HEK293T (cell line): ENCODE data around the gene IL21.

Experiments used
- CTCF ChIA-PET: fragments of 350-600 bp; formaldehyde crosslinking; extraction: SDS; loops from one replicate; lab custom pipeline; 2021; ENCODE audit warnings: antibody characterized with exemption, inconsistent platforms; lab: Yijun Ruan, JAX
- POLR2A ChIA-PET: fragments of 350-600 bp; formaldehyde crosslinking; extraction: SDS; loops from one replicate; lab custom pipeline; 2020; ENCODE audit warnings: antibody characterized with exemption, inconsistent platforms; lab: Yijun Ruan, JAX
- DNase-seq: peaks from one replicate; pipeline ENCODE4 v3.0.0; 2012; ENCODE audit warnings: mixed read lengths; ENCODE audit errors: extremely low spot score
- ARNT ChIP-seq: fragments of 450-650 bp; IDR thresholded peaks from 2 replicates; pipeline ENCODE4 v1.6.1; 2017; ENCODE audit warnings: mild to moderate bottlenecking
- BHLHE40 ChIP-seq: fragments of 450-650 bp; IDR thresholded peaks from 2 replicates; pipeline ENCODE4 v1.6.1; 2016; ENCODE audit warnings: mild to moderate bottlenecking, moderate library complexity, borderline replicate concordance
- CTBP1 ChIP-seq: fragments of 450-650 bp; IDR thresholded peaks from 2 replicates; pipeline ENCODE4 v1.6.1; 2016; ENCODE audit warnings: borderline replicate concordance
- ELF4 ChIP-seq: fragments of 450-650 bp; IDR thresholded peaks from 2 replicates; pipeline ENCODE4 v1.6.1; 2017; ENCODE audit warnings: antibody characterized with exemption
- FOXA1 ChIP-seq: fragments of 450-650 bp; IDR thresholded peaks from 2 replicates; pipeline ENCODE4 v1.6.1; 2016; ENCODE audit warnings: mild to moderate bottlenecking
- FOXK2 ChIP-seq: fragments of 450-650 bp; IDR thresholded peaks from 2 replicates; pipeline ENCODE4 v1.6.1; 2016; ENCODE audit warnings: mild to moderate bottlenecking
- FOXM1 ChIP-seq: fragments of 450-650 bp; IDR thresholded peaks from 2 replicates; pipeline ENCODE4 v1.6.1; 2017; ENCODE audit warnings: mild to moderate bottlenecking, borderline replicate concordance
- HDGF ChIP-seq: fragments of 450-650 bp; IDR thresholded peaks from 2 replicates; pipeline ENCODE4 v1.6.1; 2017; ENCODE audit warnings: antibody characterized with exemption, borderline replicate concordance
- L3MBTL2 ChIP-seq: fragments of 450-650 bp; conservative IDR thresholded peaks from 2 replicates; pipeline ENCODE4 v1.6.1; 2016; ENCODE audit warnings: mild to moderate bottlenecking
- LEF1 ChIP-seq: fragments of 450-650 bp; IDR thresholded peaks from 2 replicates; pipeline ENCODE4 v1.6.1; 2017; ENCODE audit warnings: mild to moderate bottlenecking, borderline replicate concordance
- NFRKB ChIP-seq: fragments of 450-650 bp; IDR thresholded peaks from 2 replicates; pipeline ENCODE4 v1.6.1; 2016; ENCODE audit warnings: mild to moderate bottlenecking, moderate library complexity
- SP1 ChIP-seq: fragments of 450-650 bp; IDR thresholded peaks from 2 replicates; pipeline ENCODE4 v1.6.1; 2017
- SUZ12 ChIP-seq: fragments of 450-650 bp; IDR thresholded peaks from 2 replicates; pipeline ENCODE4 v1.6.1; 2016; ENCODE audit warnings: mild to moderate bottlenecking
- TARDBP ChIP-seq: fragments of 450-650 bp; IDR thresholded peaks from 2 replicates; pipeline ENCODE4 v1.6.1; 2016
- ZNF384 ChIP-seq: fragments of 450-650 bp; IDR thresholded peaks from 2 replicates; pipeline ENCODE4 v1.6.1; 2016
- TF ChIP-seq, protein P1 (sequence below): fragments of 450-650 bp; IDR thresholded peaks from 2 replicates; pipeline ENCODE4 v1.6.1; 2016

IL21 gene

DNA sequence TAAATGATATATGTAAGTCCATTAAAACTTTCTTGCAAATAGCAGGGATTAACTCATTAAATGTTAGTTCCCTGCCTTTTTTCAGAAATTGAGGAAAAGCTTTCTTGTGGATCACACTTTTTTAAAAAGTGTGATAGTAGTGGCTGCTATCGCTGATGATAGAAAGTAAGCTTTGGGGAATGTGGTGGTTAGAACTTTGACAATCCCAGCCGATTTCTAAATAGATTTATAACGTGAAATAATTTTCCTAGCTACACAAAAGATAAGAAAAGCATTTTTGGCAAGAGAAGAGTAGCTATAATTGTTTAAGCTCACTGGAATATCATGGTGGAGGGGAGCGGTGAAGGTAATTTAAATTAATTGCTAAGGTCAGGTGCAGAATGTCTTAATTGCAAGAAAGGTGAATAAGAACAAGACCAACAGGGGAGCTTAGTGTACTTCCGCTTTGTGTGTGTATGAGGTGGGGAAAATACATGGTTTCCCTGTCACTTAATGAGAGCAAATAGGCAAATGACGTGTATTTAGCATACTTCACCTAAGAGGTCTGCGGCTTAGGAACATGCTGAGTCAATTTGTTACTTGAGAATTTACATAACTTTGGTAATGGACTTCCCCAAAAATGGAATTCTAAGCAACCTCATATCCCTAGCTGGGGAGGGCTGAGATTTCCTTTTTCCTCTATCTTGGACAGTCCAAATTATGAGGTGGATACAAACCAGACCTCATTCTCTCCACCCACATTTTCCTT lies 11.7 kb upstream of the IL21 start:
- POLR2A ChIA-PET = interaction anchor here (1.1 kb wide), 1 partner anchor 100 kb away, joined by 3 read pairs; the partner anchor contains the start of gene BBS12
- TF ChIP-seq FOXA1 (no peak), TARDBP (no peak), ZNF384 (no peak), ARNT (no peak), FOXM1 (no peak), SP1 (no peak)
- DNase-seq = no peak
- CTCF ChIA-PET = interaction anchor here (1.1 kb wide), 1 partner anchor 29 kb away, joined by 3 read pairs; no protein-coding TSS in a partner anchor

DNA sequence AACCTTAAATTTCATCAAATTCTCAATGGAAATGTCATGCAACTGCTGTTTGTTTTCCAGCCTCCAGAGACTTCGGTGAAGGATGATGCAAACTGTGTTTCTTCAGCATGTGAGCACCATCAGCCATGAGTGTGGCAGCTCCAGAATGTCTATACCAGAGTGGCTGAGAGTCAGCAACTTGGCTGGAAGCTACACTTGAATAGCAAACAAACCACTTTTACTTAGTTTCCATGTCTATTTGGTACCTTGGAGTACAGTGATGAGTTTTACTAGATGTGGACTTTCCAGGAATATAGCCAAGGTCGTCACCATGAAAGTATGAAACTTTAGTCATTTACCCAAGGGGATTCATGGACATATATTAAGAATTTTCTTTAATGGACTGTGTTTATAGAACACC lies 4.3 kb upstream of the IL21 start:
- POLR2A ChIA-PET = no interaction called here
- TF ChIP-seq ELF4 = no peak
- no peak for TF ChIP-seq HDGF
- TF ChIP-seq, protein P1, sequence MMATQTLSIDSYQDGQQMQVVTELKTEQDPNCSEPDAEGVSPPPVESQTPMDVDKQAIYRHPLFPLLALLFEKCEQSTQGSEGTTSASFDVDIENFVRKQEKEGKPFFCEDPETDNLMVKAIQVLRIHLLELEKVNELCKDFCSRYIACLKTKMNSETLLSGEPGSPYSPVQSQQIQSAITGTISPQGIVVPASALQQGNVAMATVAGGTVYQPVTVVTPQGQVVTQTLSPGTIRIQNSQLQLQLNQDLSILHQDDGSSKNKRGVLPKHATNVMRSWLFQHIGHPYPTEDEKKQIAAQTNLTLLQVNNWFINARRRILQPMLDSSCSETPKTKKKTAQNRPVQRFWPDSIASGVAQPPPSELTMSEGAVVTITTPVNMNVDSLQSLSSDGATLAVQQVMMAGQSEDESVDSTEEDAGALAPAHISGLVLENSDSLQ = no peak
- TF ChIP-seq FOXK2 = no peak
- TF ChIP-seq TARDBP = no peak
- TF ChIP-seq ARNT = no peak
- TF ChIP-seq FOXM1 = no peak
- TF ChIP-seq NFRKB = no peak
- TF ChIP-seq SUZ12 = no peak
- TF ChIP-seq SP1 = no peak
- TF ChIP-seq L3MBTL2 = no peak
- CTCF ChIA-PET = no interaction called here
- no peak for DNase-seq

DNA sequence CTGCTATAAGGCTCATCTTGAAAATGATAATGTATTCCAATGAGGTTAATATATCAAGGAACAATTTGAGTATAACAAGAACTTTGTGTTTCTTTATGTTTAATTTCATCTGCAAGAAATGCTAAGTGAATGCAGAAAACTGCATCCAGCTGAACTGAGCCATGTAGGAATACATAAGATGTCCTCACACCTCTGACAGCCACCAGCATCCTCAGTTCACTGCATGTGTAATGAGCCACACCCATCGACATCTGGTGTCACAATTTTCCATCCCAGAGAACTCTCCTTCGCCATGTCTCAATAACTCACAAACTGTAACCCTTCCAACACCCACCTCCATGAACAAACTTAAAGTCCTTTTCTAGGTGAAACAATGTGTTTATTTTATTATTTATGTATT lies 3.3 kb upstream of the IL21 start:
- CTCF ChIA-PET = no interaction called here
- DNase-seq = no peak
- TF ChIP-seq ZNF384 (no peak), CTBP1 (no peak), HDGF (no peak), BHLHE40 (no peak), FOXM1 (no peak), SUZ12 (no peak), LEF1 (no peak), SP1 (no peak), FOXA1 (no peak), ELF4 (no peak), L3MBTL2 (no peak)
- TF ChIP-seq, protein P1 = no peak
- POLR2A ChIA-PET = no interaction called here

DNA sequence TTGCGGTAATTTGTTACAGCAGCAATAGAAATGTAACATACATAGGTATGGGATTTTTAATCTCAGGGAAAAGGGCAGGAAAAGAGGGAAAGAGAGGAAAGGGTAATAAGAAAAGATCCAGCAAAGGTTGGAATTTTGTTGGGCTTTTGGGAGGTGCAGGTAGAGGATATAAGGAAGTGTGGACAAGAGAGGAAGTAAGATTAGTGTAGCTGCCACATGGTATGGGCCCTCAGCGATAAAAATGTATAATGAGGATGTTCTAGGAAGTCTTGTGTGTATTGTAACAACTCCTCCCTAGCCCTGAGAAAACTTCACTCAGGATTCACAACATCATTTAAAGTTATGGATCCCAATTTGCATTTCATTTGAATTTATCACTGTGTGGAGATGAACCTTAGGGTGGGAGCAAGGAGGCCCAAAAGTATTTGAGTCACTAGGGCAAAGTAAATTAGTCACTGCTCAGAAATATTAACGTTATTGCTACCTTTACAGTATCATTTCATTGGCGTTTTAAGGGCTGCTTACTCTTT lies 2.8 kb upstream of the IL21 start:
- ChIA-PET CTCF (no interaction called here), POLR2A (no interaction called here)
- DNase-seq = no peak
- TF ChIP-seq CTBP1 (no peak), SP1 (no peak), SUZ12 (no peak), NFRKB (no peak), ZNF384 (no peak)
- TF ChIP-seq, protein P1 = no peak

DNA sequence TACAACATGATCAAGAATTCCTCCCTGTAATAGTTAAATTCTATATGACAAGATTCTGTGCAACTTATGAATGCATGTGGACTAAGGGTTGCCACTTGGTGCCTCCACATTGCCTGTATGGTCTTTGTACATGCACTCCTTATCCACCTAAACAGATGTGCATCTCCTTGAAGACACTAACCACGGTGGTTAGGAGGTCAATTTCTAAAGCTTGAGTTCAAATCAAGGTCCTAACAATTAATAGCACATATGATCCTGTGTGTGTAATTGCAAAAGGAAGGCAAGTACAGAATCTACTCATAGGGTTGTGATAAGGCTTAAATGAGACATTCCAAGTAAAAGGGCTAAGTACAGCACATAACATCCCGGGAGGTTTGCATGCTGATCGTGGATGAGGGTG lies 1.5 kb upstream of the IL21 start:
- CTCF ChIA-PET = no interaction called here
- POLR2A ChIA-PET = no interaction called here
- no peak for TF ChIP-seq ARNT
- TF ChIP-seq LEF1 = no peak
- no peak for TF ChIP-seq L3MBTL2
- TF ChIP-seq BHLHE40 = no peak
- TF ChIP-seq FOXA1 = no peak
- no peak for TF ChIP-seq SP1
- TF ChIP-seq HDGF = no peak
- no peak for DNase-seq

DNA sequence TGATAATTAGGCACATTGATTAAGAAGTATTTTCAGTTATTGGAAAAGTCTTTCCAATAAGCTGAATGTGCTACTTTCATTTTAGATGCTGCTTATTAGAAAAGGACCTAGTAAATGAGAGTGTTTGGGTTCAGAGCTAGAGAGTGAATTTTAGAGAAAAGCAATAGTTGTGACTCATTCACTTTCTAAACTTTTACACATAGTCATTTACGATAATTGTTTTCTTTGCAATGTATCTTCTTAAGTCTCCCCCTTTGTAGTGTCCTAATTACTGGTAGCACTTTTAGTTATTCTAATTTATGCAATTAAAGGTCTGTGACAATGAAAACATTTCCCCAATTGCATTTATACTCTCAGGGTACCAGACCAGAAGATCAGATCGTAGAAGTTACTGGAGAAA lies 1.3 kb downstream of the IL21 start:
- POLR2A ChIA-PET = no interaction called here
- CTCF ChIA-PET = no interaction called here
- no peak for DNase-seq
- no peak for TF ChIP-seq ELF4
- TF ChIP-seq SUZ12 = no peak
- TF ChIP-seq L3MBTL2 = no peak
- TF ChIP-seq TARDBP = no peak
- TF ChIP-seq HDGF = no peak
- TF ChIP-seq FOXM1 = no peak
- no peak for TF ChIP-seq ARNT
- TF ChIP-seq CTBP1 = no peak
- TF ChIP-seq SP1 = no peak
